H9 (cell line): ENCODE data around the gene R3HDM2. TPM values are rescaled to one million over a fixed set of nuclear protein-coding genes. Genes with fewer than 3 reads are reported as not detected.

Experiments used
- DNase-seq: peaks from one replicate; pipeline ENCODE4 v3.0.0-alpha.2; 2017
- H2AFZ ChIP-seq: one replicate; pipeline ENCODE4 v1.6.1; 2013; ENCODE audit warnings: mild to moderate bottlenecking, low read length, control low read depth, moderate library complexity
- H2AK5ac ChIP-seq: 2 replicates; pipeline ENCODE4 v1.6.1; 2013; ENCODE audit warnings: low read length, control low read depth, mixed read lengths; ENCODE audit not compliant: insufficient read length
- H2BK120ac ChIP-seq: one replicate; pipeline ENCODE4 v1.6.1; 2013; ENCODE audit warnings: low read depth, mild to moderate bottlenecking, low read length, control low read depth, inconsistent platforms; ENCODE audit not compliant: poor library complexity, severe bottlenecking
- H2BK12ac ChIP-seq: 2 replicates; pipeline ENCODE4 v1.6.1; 2013; ENCODE audit warnings: low read length, control low read depth, mixed read lengths, low read depth; ENCODE audit not compliant: insufficient read length
- H2BK15ac ChIP-seq: 2 replicates; pipeline ENCODE4 v1.6.1; 2013; ENCODE audit warnings: low read depth, low read length, control low read depth
- H2BK20ac ChIP-seq: one replicate; pipeline ENCODE4 v1.6.1; 2013; ENCODE audit warnings: low read depth, mild to moderate bottlenecking, low read length, control low read depth, inconsistent platforms; ENCODE audit not compliant: poor library complexity, severe bottlenecking
- H2BK5ac ChIP-seq: 2 replicates; pipeline ENCODE4 v1.6.1; 2013; ENCODE audit warnings: low read length, control low read depth, mixed read lengths; ENCODE audit not compliant: insufficient read length
- H3K14ac ChIP-seq: 2 replicates; pipeline ENCODE4 v1.6.1; 2013; ENCODE audit warnings: low read length, control low read depth; ENCODE audit not compliant: insufficient read depth
- H3K18ac ChIP-seq: 2 replicates; pipeline ENCODE4 v1.6.1; 2013; ENCODE audit warnings: low read depth, mild to moderate bottlenecking, mixed read lengths, low read length, control low read depth; ENCODE audit not compliant: insufficient read length
- H3K23ac ChIP-seq: 2 replicates; pipeline ENCODE4 v1.6.1; 2013; ENCODE audit warnings: low read length, control low read depth, mixed read lengths, low read depth; ENCODE audit not compliant: insufficient read length
- H3K23me2 ChIP-seq: 2 replicates; pipeline ENCODE4 v1.6.1; 2013; ENCODE audit warnings: low read depth, mild to moderate bottlenecking, mixed read lengths, low read length, control low read depth; ENCODE audit not compliant: insufficient read length, poor library complexity, severe bottlenecking
- H3K27ac ChIP-seq: 2 replicates; pipeline ENCODE4 v1.5.1; 2013; ENCODE audit warnings: low read length, control low read depth, mixed read lengths, low read depth; ENCODE audit not compliant: insufficient read length
- H3K27me3 ChIP-seq: 2 replicates; pipeline ENCODE4 v1.6.1; 2013; ENCODE audit warnings: low read length, control low read depth, inconsistent platforms; ENCODE audit not compliant: insufficient read depth
- H3K4ac ChIP-seq: 2 replicates; pipeline ENCODE4 v1.6.1; 2013; ENCODE audit warnings: low read depth, mild to moderate bottlenecking, control low read depth, inconsistent platforms, low read length, moderate library complexity
- H3K4me1 ChIP-seq: 2 replicates; pipeline ENCODE4 v1.6.1; 2013; ENCODE audit warnings: low read length, control low read depth, inconsistent platforms; ENCODE audit not compliant: insufficient read depth
- H3K4me2 ChIP-seq: 2 replicates; pipeline ENCODE4 v1.6.1; 2013; ENCODE audit warnings: low read length, control low read depth, mixed read lengths; ENCODE audit not compliant: insufficient read length, insufficient read depth
- H3K56ac ChIP-seq: 2 replicates; pipeline ENCODE4 v1.6.1; 2013; ENCODE audit warnings: low read depth, mild to moderate bottlenecking, mixed read lengths, low read length, control low read depth; ENCODE audit not compliant: insufficient read length
- H3K79me1 ChIP-seq: 2 replicates; pipeline ENCODE4 v1.6.1; 2013; ENCODE audit warnings: low read depth, mild to moderate bottlenecking, moderate library complexity, low read length, control low read depth, inconsistent platforms; ENCODE audit not compliant: insufficient read depth, poor library complexity, severe bottlenecking
- H3K79me2 ChIP-seq: 2 replicates; pipeline ENCODE4 v1.6.1; 2013; ENCODE audit warnings: low read length, control low read depth, inconsistent platforms; ENCODE audit not compliant: insufficient read depth
- H3K9ac ChIP-seq: 2 replicates; pipeline ENCODE4 v1.6.1; 2013; ENCODE audit warnings: low read length, control low read depth, mixed read lengths; ENCODE audit not compliant: insufficient read length; ENCODE audit errors: extremely low read depth
- H3K9me3 ChIP-seq: one replicate; pipeline ENCODE4 v1.6.1; 2013; ENCODE audit warnings: low read depth, low read length, inconsistent platforms; ENCODE audit not compliant: control insufficient read depth
- H3T11ph ChIP-seq: one replicate; pipeline ENCODE4 v1.6.1; 2013; ENCODE audit warnings: mild to moderate bottlenecking, low read length, control low read depth, inconsistent platforms
- H4K20me1 ChIP-seq: one replicate; pipeline ENCODE4 v1.6.1; 2013; ENCODE audit not compliant: control insufficient read depth, insufficient read length, insufficient read depth
- H4K5ac ChIP-seq: 2 replicates; pipeline ENCODE4 v1.6.1; 2013; ENCODE audit warnings: low read depth, mild to moderate bottlenecking, mixed read lengths, low read length, control low read depth; ENCODE audit not compliant: insufficient read length
- H4K8ac ChIP-seq: replicated peaks from 2 replicates; pipeline ENCODE4 v1.6.1; 2013; ENCODE audit warnings: low read length, control low read depth, mixed read lengths, low read depth; ENCODE audit not compliant: insufficient read length
- H4K91ac ChIP-seq: 2 replicates; pipeline ENCODE4 v1.6.1; 2013; ENCODE audit warnings: low read depth, mild to moderate bottlenecking, moderate library complexity, mixed read lengths, low read length, control low read depth; ENCODE audit not compliant: insufficient read length
- H3K27ac Mint-ChIP-seq, 3 experiments: 2 replicates in 2 of 3; 3 replicates in 1 of 3; pipeline ENCODE4 v1.8.0; 2020 to 2021; ENCODE audit warnings: mixed read lengths in 3 of 3, mild to moderate bottlenecking in 1 of 3, moderate library complexity in 1 of 3
- H3K27me3 Mint-ChIP-seq: 2 replicates; pipeline ENCODE4 v1.8.0; 2021; ENCODE audit warnings: low read depth, mild to moderate bottlenecking, moderate library complexity, mixed read lengths
- H3K36me3 Mint-ChIP-seq, 3 experiments: 2 replicates in 2 of 3; 3 replicates in 1 of 3; pipeline ENCODE4 v1.8.0; 2020 to 2021; ENCODE audit warnings: low read depth in 3 of 3, mixed read lengths in 3 of 3; ENCODE audit not compliant: insufficient read depth in 1 of 3
- H3K4me1 Mint-ChIP-seq, 2 experiments: 2 replicates each; pipeline ENCODE4 v1.8.0; 2020; ENCODE audit warnings: mixed read lengths in 2 of 2
- H3K4me3 Mint-ChIP-seq, 2 experiments: 2 replicates in 1 of 2; 3 replicates in 1 of 2; pipeline ENCODE4 v1.8.0; 2020 to 2021; ENCODE audit warnings: mild to moderate bottlenecking in 2 of 2, mixed read lengths in 2 of 2, moderate library complexity in 1 of 2
- H3K9me3 Mint-ChIP-seq, 2 experiments: 2 replicates in 1 of 2; 3 replicates in 1 of 2; pipeline ENCODE4 v1.8.0; 2020; ENCODE audit warnings: mild to moderate bottlenecking in 2 of 2, mixed read lengths in 2 of 2, moderate library complexity in 1 of 2
- WGBS: extraction: QIAGEN DNeasy Blood & Tissue Kit; methylation state at CpG from one replicate; pipeline ENCODE4 v1.1.7; 2013; ENCODE audit warnings: missing lambda C conversion rate, low lambda C conversion rate, mixed read lengths; ENCODE audit not compliant: insufficient read length; ENCODE audit errors: extremely low coverage; 5-methylcytosine and 5-hydroxymethylcytosine counted together
- total RNA-seq: library from RNA; stranded (reverse); gene quantifications from 2 replicates; pipeline ENCODE4 v1.2.1, GENCODE V29; 2021
- TF ChIP-seq, protein P1 (sequence below): fragments of 200-600 bp; sonication (generic); conservative IDR thresholded peaks from 3 replicates; pipeline ENCODE4 v1.8.0; 2021; ENCODE audit warnings: antibody characterized with exemption, mild to moderate bottlenecking

Gene R3HDM2
- total RNA-seq, 1 experiment from 2014 or later, result 43.9 TPM

DNA sequence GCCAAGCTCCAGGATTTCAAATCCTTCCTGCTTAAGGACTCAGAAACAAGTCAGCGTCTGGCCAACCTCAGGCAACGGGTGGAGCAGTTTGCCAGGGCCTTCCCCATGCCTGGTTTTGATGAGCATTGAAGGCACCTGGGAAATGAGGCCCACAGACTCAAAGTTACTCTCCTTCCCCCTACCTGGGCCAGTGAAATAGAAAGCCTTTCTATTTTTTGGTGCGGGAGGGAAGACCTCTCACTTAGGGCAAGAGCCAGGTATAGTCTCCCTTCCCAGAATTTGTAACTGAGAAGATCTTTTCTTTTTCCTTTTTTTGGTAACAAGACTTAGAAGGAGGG is 196.6 kb downstream of the R3HDM2 start:
- H3K9ac ChIP-seq, result no peak overlapping the region
- H3K14ac ChIP-seq, result no peak overlapping the region
- H3K56ac ChIP-seq, result no peak overlapping the region
- no peak for DNase-seq
- peaks cover 44 to 58% of the 10 kb centered on the region in 2 experiments for H3K4me1 Mint-ChIP-seq
- H2BK15ac ChIP-seq, result no peak overlapping the region
- no peak overlapping the region for H2BK20ac ChIP-seq
- H3K9me3 ChIP-seq, result no peaks in the 10 kb centered on the region
- H3K4me3 Mint-ChIP-seq, result peak overlapping the region in 1 of 2 experiments; percentile 9; a peak in 1 of 5 replicates
- no peak overlapping the region for H2BK120ac ChIP-seq
- H3K4me1 ChIP-seq, result no peaks in the 10 kb centered on the region; the same call in 1 of the 2 replicates
- no peak overlapping the region for H2BK5ac ChIP-seq
- H3K79me2 ChIP-seq, result peaks cover 5% of the 10 kb centered on the region; the same call in 1 of the 2 replicates
- no peak overlapping the region for H3K23ac ChIP-seq
- peaks cover 23% of the 10 kb centered on the region for H3K23me2 ChIP-seq
- H3K36me3 Mint-ChIP-seq, result peaks cover 45 to 52% (median 47%) of the 10 kb centered on the region in 3 experiments
- H3K9me3 Mint-ChIP-seq, result no peaks in the 10 kb centered on the region
- H3K79me1 ChIP-seq, result peaks cover 5% of the 10 kb centered on the region
- H3K4me2 ChIP-seq, result no peak overlapping the region
- peaks cover 25% of the 10 kb centered on the region; the same call in 1 of the 2 replicates for H3K27me3 ChIP-seq
- H3K27me3 Mint-ChIP-seq, result peaks cover 49% of the 10 kb centered on the region
- no peak overlapping the region for H3T11ph ChIP-seq
- no peak overlapping the region for H4K5ac ChIP-seq
- H4K8ac ChIP-seq, result no peak overlapping the region
- H3K4ac ChIP-seq, result no peak overlapping the region
- no peak overlapping the region for H2AFZ ChIP-seq
- H4K20me1 ChIP-seq, result peaks cover 4% of the 10 kb centered on the region
- H3K27ac ChIP-seq, result no peak overlapping the region
- H2AK5ac ChIP-seq, result no peak overlapping the region
- H3K27ac Mint-ChIP-seq, result no peak overlapping the region; a peak in 1 of 7 replicates
- H4K91ac ChIP-seq, result no peak overlapping the region
- no CpG with 5 or more reads among the region's 3 CpGs for WGBS
- no peak overlapping the region for H3K18ac ChIP-seq
- no peak overlapping the region for H2BK12ac ChIP-seq
- TF ChIP-seq, protein P1, sequence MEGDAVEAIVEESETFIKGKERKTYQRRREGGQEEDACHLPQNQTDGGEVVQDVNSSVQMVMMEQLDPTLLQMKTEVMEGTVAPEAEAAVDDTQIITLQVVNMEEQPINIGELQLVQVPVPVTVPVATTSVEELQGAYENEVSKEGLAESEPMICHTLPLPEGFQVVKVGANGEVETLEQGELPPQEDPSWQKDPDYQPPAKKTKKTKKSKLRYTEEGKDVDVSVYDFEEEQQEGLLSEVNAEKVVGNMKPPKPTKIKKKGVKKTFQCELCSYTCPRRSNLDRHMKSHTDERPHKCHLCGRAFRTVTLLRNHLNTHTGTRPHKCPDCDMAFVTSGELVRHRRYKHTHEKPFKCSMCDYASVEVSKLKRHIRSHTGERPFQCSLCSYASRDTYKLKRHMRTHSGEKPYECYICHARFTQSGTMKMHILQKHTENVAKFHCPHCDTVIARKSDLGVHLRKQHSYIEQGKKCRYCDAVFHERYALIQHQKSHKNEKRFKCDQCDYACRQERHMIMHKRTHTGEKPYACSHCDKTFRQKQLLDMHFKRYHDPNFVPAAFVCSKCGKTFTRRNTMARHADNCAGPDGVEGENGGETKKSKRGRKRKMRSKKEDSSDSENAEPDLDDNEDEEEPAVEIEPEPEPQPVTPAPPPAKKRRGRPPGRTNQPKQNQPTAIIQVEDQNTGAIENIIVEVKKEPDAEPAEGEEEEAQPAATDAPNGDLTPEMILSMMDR, result no peak
